NT2/D1 (cell line): ENCODE data around the gene PCYT1B.

Source experiments
- SUZ12 ChIP-seq: IDR thresholded peaks from 2 replicates; pipeline ENCODE4 v1.6.1; 2011; ENCODE audit not compliant: insufficient read length, insufficient read depth; ENCODE audit errors: extremely low read depth
- YY1 ChIP-seq: IDR thresholded peaks from 2 replicates; pipeline ENCODE4 v1.6.1; 2011; ENCODE audit not compliant: insufficient read length, insufficient read depth
- ZNF274 ChIP-seq: IDR thresholded peaks from 2 replicates; pipeline ENCODE4 v1.6.1; 2011; ENCODE audit warnings: mild to moderate bottlenecking, low read depth, low read length

DNA sequence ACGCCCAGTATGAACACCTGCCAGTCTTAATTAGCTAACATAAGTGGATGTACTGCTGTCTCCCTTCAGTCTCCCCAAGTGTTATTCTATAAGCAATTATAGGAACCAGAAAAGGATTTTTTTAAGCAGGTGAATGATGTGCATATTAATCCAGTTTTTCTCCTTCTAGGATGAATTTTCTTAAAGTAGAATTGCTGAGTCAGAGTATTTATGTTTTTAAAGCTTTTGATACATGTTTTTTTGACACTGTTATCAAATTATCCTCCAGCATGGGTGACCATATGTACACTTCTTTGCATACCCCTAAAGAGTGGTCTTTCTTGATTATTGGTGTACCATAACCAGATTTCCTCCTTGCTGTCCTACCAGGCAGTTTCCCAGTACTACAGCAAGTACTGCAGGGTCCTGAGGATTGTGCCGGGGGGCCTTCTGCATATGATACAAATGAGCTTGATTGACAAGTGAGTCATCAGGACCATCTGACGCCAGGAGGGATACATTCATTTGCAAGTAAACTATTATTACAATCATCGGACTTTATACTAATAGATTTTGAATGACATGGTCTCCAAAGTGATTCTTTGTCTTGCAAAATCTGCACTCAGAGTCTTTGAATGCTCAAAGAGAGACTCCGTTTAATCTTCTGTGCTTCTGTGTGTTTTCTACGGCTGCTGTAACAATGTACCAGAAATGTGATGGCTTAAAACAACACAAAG, 10.7 kb upstream of the PCYT1B start:
- TF ChIP-seq ZNF274: no peak
- no peak for TF ChIP-seq YY1
- no peak for TF ChIP-seq SUZ12
